H1 (cell line): ENCODE measurements around the gene SMARCA4.

Experiments used
- CHD1 ChIP-seq: IDR thresholded peaks from 2 replicates; pipeline ENCODE4 v1.6.1; 2012; ENCODE audit warnings: low read depth, low read length, improper control_type of control experiment
- CTCF ChIP-seq, 3 experiments: IDR thresholded peaks; 1 replicate in 2 of 3; 2 replicates in 1 of 3; pipeline versions ENCODE4 v1.5.1 to v1.6.1; 2011; ENCODE audit warnings: low read length in 3 of 3, mild to moderate bottlenecking in 3 of 3, inconsistent platforms in 2 of 3, low read depth in 1 of 3, moderate library complexity in 1 of 3; ENCODE audit not compliant: insufficient read depth in 1 of 3; ENCODE audit errors: control extremely low read depth in 1 of 3
- EZH2 ChIP-seq: fragments of 200-600 bp; sonication (generic); IDR thresholded peaks from 2 replicates; pipeline ENCODE4 v1.7.1; 2012; ENCODE audit warnings: low read depth, mild to moderate bottlenecking, moderate library complexity, low read length, inconsistent platforms; ENCODE audit not compliant: severe bottlenecking
- FOSL1 ChIP-seq: IDR thresholded peaks from 2 replicates; pipeline ENCODE4 v1.6.1; 2011; ENCODE audit warnings: mild to moderate bottlenecking, low read depth, low read length, moderate library complexity; ENCODE audit not compliant: insufficient read depth
- HDAC6 ChIP-seq: IDR thresholded peaks from one replicate; pipeline ENCODE4 v1.7.1; 2012; ENCODE audit warnings: low read depth, mild to moderate bottlenecking, inconsistent platforms, low read length, moderate library complexity
- KDM1A ChIP-seq: fragments of 200-600, 300-600 bp; sonication (generic); IDR thresholded peaks from 2 replicates; pipeline ENCODE4 v1.7.1; 2016; ENCODE audit warnings: mild to moderate bottlenecking, low read length, borderline replicate concordance
- POLR2AphosphoS5 ChIP-seq: IDR thresholded peaks from 2 replicates; pipeline ENCODE4 v1.6.1; 2011; ENCODE audit warnings: low read depth, low read length
- RAD21 ChIP-seq, 2 experiments: IDR thresholded peaks in 1 of 2; conservative IDR thresholded peaks in 1 of 2; 2 replicates each; pipeline ENCODE4 v1.6.1; 2011; ENCODE audit warnings: low read depth in 2 of 2, low read length in 2 of 2, improper control_type of control experiment in 1 of 2, inconsistent platforms in 1 of 2, mild to moderate bottlenecking in 1 of 2, moderate library complexity in 1 of 2
- RFX5 ChIP-seq: IDR thresholded peaks from 2 replicates; pipeline ENCODE4 v1.6.1; 2011; ENCODE audit warnings: low read depth, low read length, improper control_type of control experiment, borderline replicate concordance
- SIN3A ChIP-seq, 2 experiments: IDR thresholded peaks in 1 of 2; conservative IDR thresholded peaks in 1 of 2; 2 replicates each; pipeline ENCODE4 v1.6.1; 2011 to 2012; ENCODE audit warnings: low read length in 2 of 2, improper control_type of control experiment in 1 of 2, low read depth in 1 of 2, mild to moderate bottlenecking in 1 of 2
- SP2 ChIP-seq: IDR thresholded peaks from 2 replicates; pipeline ENCODE4 v1.6.1; 2012; ENCODE audit warnings: mild to moderate bottlenecking, low read length, inconsistent platforms

- no peak for TF ChIP-seq POLR2AphosphoS5
- no peak for TF ChIP-seq RFX5
- TF ChIP-seq EZH2, result no peak
- peak; percentile 13 to 47 (median 31); a peak in 3 of 4 replicates for TF ChIP-seq CTCF (IDR thresholded peaks at IDR 0.05; ENCODE audit: control extremely low read depth in 1 of 3, insufficient read depth in 1 of 3, low read depth in 1 of 3, low read length in 3 of 3)
- TF ChIP-seq KDM1A, result no peak
- no peak for TF ChIP-seq SP2
- TF ChIP-seq FOSL1, result no peak
- no peak; a peak in 1 of 4 replicates for TF ChIP-seq RAD21 (IDR thresholded peaks at IDR 0.05 in 1 of 2, conservative IDR thresholded peaks at IDR 0.05 in 1 of 2; ENCODE audit: low read depth in 2 of 2, low read length in 2 of 2)
- TF ChIP-seq CHD1, result no peak
- TF ChIP-seq SIN3A (conservative IDR thresholded peaks at IDR 0.05 in 1 of 2, IDR thresholded peaks at IDR 0.05 in 1 of 2; ENCODE audit: low read depth in 1 of 2, low read length in 2 of 2), result no peak
- no peak for TF ChIP-seq HDAC6
Measured at GRCh38 chr19:10984166-10984735, 23.4 kb downstream of the SMARCA4 start.
